GM23338 (cell line): ENCODE data around the gene MICAL1. TPM values are rescaled to one million over a fixed set of nuclear protein-coding genes. Genes with fewer than 3 reads are reported as not detected.

Experiments
- ATAC-seq: fragments of 200-7000 bp; cut with Tn5 transposase; 3 replicates; pipeline ENCODE4 v1.9.1; 2020
- DNase-seq: peaks from one replicate; pipeline ENCODE4 v3.0.0-alpha.2; 2015; ENCODE audit warnings: low spot score
- H2AFZ ChIP-seq: fragments of 200-600 bp; sonication (generic); 2 replicates; pipeline ENCODE4 v1.8.0; 2016; ENCODE audit warnings: antibody characterized with exemption, mild to moderate bottlenecking, moderate library complexity
- H3F3A ChIP-seq: fragments of 200-600 bp; sonication (generic); replicated peaks from 2 replicates; pipeline ENCODE4 v1.8.0; 2017; ENCODE audit warnings: antibody characterized with exemption, mixed run types, low read depth
- H3K27ac ChIP-seq: fragments of 200-600 bp; sonication (generic); 2 replicates; pipeline ENCODE4 v1.6.1; 2016; ENCODE audit warnings: low read depth
- H3K27me3 ChIP-seq: fragments of 200-600 bp; sonication (generic); 2 replicates; pipeline ENCODE4 v1.8.0; 2016; ENCODE audit warnings: mild to moderate bottlenecking, mixed run types, moderate library complexity; ENCODE audit not compliant: insufficient read depth
- H3K36me3 ChIP-seq: fragments of 200-600 bp; sonication (generic); 2 replicates; pipeline ENCODE4 v1.8.0; 2016; ENCODE audit warnings: mild to moderate bottlenecking; ENCODE audit not compliant: insufficient read depth
- H3K4me1 ChIP-seq: fragments of 200-600 bp; sonication (generic); 2 replicates; pipeline ENCODE4 v1.8.0; 2016; ENCODE audit warnings: mild to moderate bottlenecking, moderate library complexity; ENCODE audit not compliant: insufficient read depth
- H3K4me2 ChIP-seq: fragments of 200-600 bp; sonication (generic); 2 replicates; pipeline ENCODE4 v1.7.1; 2017; ENCODE audit warnings: mixed run types
- H3K4me3 ChIP-seq: fragments of 200-600 bp; sonication (generic); 2 replicates; pipeline ENCODE4 v1.6.1; 2016; ENCODE audit warnings: mixed run types
- H3K79me2 ChIP-seq: fragments of 200-600 bp; sonication (generic); replicated peaks from 2 replicates; pipeline ENCODE4 v1.8.0; 2017; ENCODE audit warnings: mild to moderate bottlenecking; ENCODE audit not compliant: insufficient read depth
- H3K9me2 ChIP-seq: fragments of 200-600 bp; sonication (generic); 2 replicates; pipeline ENCODE4 v1.8.0; 2017; ENCODE audit not compliant: insufficient read depth
- H4K20me1 ChIP-seq: fragments of 200-600 bp; sonication (generic); replicated peaks from 2 replicates; pipeline ENCODE4 v1.8.0; 2017; ENCODE audit warnings: mild to moderate bottlenecking; ENCODE audit not compliant: insufficient read depth
- H3K27ac Mint-ChIP-seq: 2 replicates; pipeline ENCODE4 v1.8.0; 2020; ENCODE audit warnings: inconsistent platforms, mild to moderate bottlenecking, moderate library complexity, mixed read lengths
- H3K27me3 Mint-ChIP-seq: 3 replicates; pipeline ENCODE4 v1.8.0; 2022; ENCODE audit warnings: low read depth, mild to moderate bottlenecking, moderate library complexity, mixed read lengths, inconsistent platforms; ENCODE audit not compliant: insufficient read depth, poor library complexity
- H3K36me3 Mint-ChIP-seq: 3 replicates; pipeline ENCODE4 v1.8.0; 2021; ENCODE audit warnings: low read depth, mild to moderate bottlenecking, inconsistent platforms, moderate library complexity, mixed read lengths
- H3K4me1 Mint-ChIP-seq: 3 replicates; pipeline ENCODE4 v1.8.0; 2020; ENCODE audit warnings: mild to moderate bottlenecking, inconsistent platforms, mixed read lengths
- H3K4me3 Mint-ChIP-seq: 3 replicates; pipeline ENCODE4 v1.8.0; 2021; ENCODE audit warnings: moderate library complexity, mild to moderate bottlenecking, inconsistent platforms, mixed read lengths
- H3K9me3 Mint-ChIP-seq: 3 replicates; pipeline ENCODE4 v1.8.0; 2020; ENCODE audit warnings: moderate library complexity, mild to moderate bottlenecking, inconsistent platforms, mixed read lengths
- CREB1 ChIP-seq: fragments of 250-450 bp; sonication (Bioruptor Pico); IDR thresholded peaks from 2 replicates; pipeline ENCODE4 v1.5.0; 2020; ENCODE audit warnings: low read depth, mild to moderate bottlenecking, moderate library complexity
- EZH2 ChIP-seq: fragments of 200-600 bp; sonication (generic); IDR thresholded peaks from one replicate; pipeline ENCODE4 v1.8.0; 2017; ENCODE audit warnings: antibody characterized with exemption, mild to moderate bottlenecking, low read depth; ENCODE audit not compliant: unreplicated experiment
- EZH2phosphoT487 ChIP-seq: fragments of 200-600 bp; sonication (generic); IDR thresholded peaks from one replicate; pipeline ENCODE4 v1.8.1; 2018; ENCODE audit warnings: antibody characterized with exemption; ENCODE audit not compliant: unreplicated experiment
- NANOG ChIP-seq: IDR thresholded peaks from 2 replicates; pipeline ENCODE4 v1.6.1; 2016; ENCODE audit warnings: antibody characterized with exemption, borderline replicate concordance
- STAT1 ChIP-seq: IDR thresholded peaks from one replicate; pipeline ENCODE4 v1.6.1; 2016; ENCODE audit warnings: antibody characterized with exemption; ENCODE audit not compliant: unreplicated experiment
- ZNF114 ChIP-seq: fragments of 250-450 bp; sonication (Bioruptor Pico); IDR thresholded peaks from 2 replicates; pipeline ENCODE4 v1.5.0; 2020; ENCODE audit warnings: mild to moderate bottlenecking, moderate library complexity
- ZNF462 ChIP-seq: fragments of 250-450 bp; sonication (Bioruptor Pico); IDR thresholded peaks from 2 replicates; pipeline ENCODE4 v1.5.0; 2020; ENCODE audit warnings: mild to moderate bottlenecking, moderate library complexity
- polyA plus RNA-seq: library from polyadenylated mRNA; unstranded; fragments of >200 nt; fragmentation: Nextera tagmentation; extraction: Ambion mirVana; gene quantifications from 2 replicates; pipeline ENCODE4 v1.2.1, GENCODE V29; 2016
- total RNA-seq: library from RNA; depleted of rRNA; stranded (reverse); fragments of >200 nt; shearing (Covaris generic); gene quantifications from 2 replicates; pipeline ENCODE4 v1.2.3, GENCODE V29; 2014

Gene MICAL1
- total and polyA plus RNA-seq, 2 experiments from 2014 or later = 27.8 to 77.8 TPM

GRCh38 chr6:109483735-109484057, 28.1 kb upstream of the MICAL1 start:
- Histone ChIP-seq H2AFZ (peak overlapping the region; percentile 86; the same call in 1 of the 2 replicates), H3K27me3 (no peaks in the 10 kb centered on the region), H3K27ac (no peak overlapping the region), H3K9me2 (no peaks in the 10 kb centered on the region), H3K36me3 (peaks cover 20% of the 10 kb centered on the region; the same call in 1 of the 2 replicates), H3K4me1 (peaks cover 38% of the 10 kb centered on the region), H3F3A (no peaks in the 10 kb centered on the region), H3K4me2 (peak overlapping the region; percentile 85), H3K4me3 (peak overlapping the region; percentile 60), H4K20me1 (peaks cover 24% of the 10 kb centered on the region), H3K79me2 (peaks cover 41% of the 10 kb centered on the region)
- Mint-ChIP-seq H3K36me3 (peaks cover 33% of the 10 kb centered on the region), H3K4me1 (peaks cover 43% of the 10 kb centered on the region), H3K9me3 (no peaks in the 10 kb centered on the region), H3K27ac (no peak overlapping the region), H3K4me3 (peak overlapping the region; percentile 70), H3K27me3 (peaks cover 2% of the 10 kb centered on the region)
- DNase-seq = no peak
- ATAC-seq = no peak
- TF ChIP-seq EZH2phosphoT487 (no peak), EZH2 (no peak), ZNF114 (CRISPR knock-in tag) (no peak), CREB1 (0 out of 2 replicates have a peak, but pooled peaks have one; percentile 31), NANOG (no peak), ZNF462 (no peak), STAT1 (no peak)
